Medulla oblongata (tissue), 1 donor: ENCODE results near the gene AGPAT2.
"Not testable (repeated sequence)": the region's sequence is repeated elsewhere in the genome, so short reads cannot be mapped to it uniquely, and the experiment has no call there.

ENCODE experiments used
- DNase-seq: peaks from one replicate; pipeline ENCODE4 v3.0.0-alpha.2; 2015; ENCODE audit errors: extremely low spot score

AGPAT2 gene

GRCh38 chr9:136645352-136645902, 41.8 kb downstream of the AGPAT2 start:
- no peak for DNase-seq

- peak; percentile 66 for DNase-seq
These were observed 42.5 kb downstream of the AGPAT2 start for GRCh38 chr9:136644593-136645351.

- peak; percentile 56 for DNase-seq
These were observed 43.0 kb downstream of the AGPAT2 start for GRCh38 chr9:136644343-136644592.

GRCh38 chr9:136643596-136644342, 43.5 kb downstream of the AGPAT2 start:
- no peak for DNase-seq

- DNase-seq = no peak
These were observed 44.8 kb downstream of the AGPAT2 start for GRCh38 chr9:136642439-136642921.

GRCh38 chr9:136640171-136641111, 46.8 kb downstream of the AGPAT2 start:
- no peak for DNase-seq

GRCh38 chr9:136634904-136635303, 52.4 kb downstream of the AGPAT2 start:
- DNase-seq = no peak

GRCh38 chr9:136632491-136633106, 54.7 kb downstream of the AGPAT2 start:
- DNase-seq = not testable (repeated sequence)

- DNase-seq = not testable (repeated sequence)
These were observed 55.2 kb downstream of the AGPAT2 start for GRCh38 chr9:136632072-136632471.

GRCh38 chr9:136631038-136632000, 55.9 kb downstream of the AGPAT2 start:
- peak; percentile 74 for DNase-seq

- no peak for DNase-seq
These were observed 56.6 kb downstream of the AGPAT2 start for GRCh38 chr9:136630662-136630992.

- peak; percentile 48 for DNase-seq
These were observed 57.2 kb downstream of the AGPAT2 start for GRCh38 chr9:136629879-136630661.

GRCh38 chr9:136629001-136629878, 58.0 kb downstream of the AGPAT2 start:
- no peak for DNase-seq

GRCh38 chr9:136628268-136628667, 59.0 kb downstream of the AGPAT2 start:
- no peak for DNase-seq

- no peak for DNase-seq
These were observed 59.6 kb downstream of the AGPAT2 start for GRCh38 chr9:136627703-136628102.

GRCh38 chr9:136626740-136627642, 60.3 kb downstream of the AGPAT2 start:
- DNase-seq = no peak

- no peak for DNase-seq
These were observed 61.1 kb downstream of the AGPAT2 start for GRCh38 chr9:136626066-136626725.
